ENCODE results near the gene OSBPL6. TPM values are rescaled to one million over a fixed set of nuclear protein-coding genes. Genes with fewer than 3 reads are reported as not detected.

The OSBPL6 gene
- total and polyA plus RNA-seq, 2 of the 13 experiments (the other 11 are each of a cell fraction or from before 2014, with no cell fraction given), result 0.03 to 0.11 TPM

DNA sequence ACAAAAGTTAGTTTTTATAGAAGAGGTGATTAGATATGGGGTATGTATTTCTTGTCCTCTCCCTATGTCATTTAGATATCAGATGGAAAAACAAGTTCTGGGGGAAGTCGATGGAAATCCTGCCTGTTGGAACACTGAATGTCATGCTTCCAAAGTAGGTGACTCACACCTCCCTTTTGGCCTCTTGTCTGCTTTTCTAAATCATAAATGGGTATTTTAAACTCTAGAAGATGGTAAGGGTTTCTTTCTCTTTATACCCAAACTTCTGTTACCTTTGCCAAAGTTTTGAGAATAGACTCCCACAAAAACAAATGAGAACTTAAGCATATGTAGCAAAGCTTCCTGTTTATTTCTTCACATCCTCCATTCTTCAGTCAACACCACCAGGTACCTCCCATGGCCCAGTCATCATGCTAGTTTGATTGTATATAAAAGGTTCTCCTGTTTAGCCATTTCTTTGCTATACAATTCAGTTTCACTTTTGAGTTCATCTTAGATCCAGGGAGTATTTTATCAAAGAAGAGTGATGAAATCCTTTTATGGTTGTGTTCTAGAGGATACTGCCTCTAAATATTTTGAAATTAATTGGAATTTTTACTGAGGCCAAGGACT lies 192.8 kb downstream of the OSBPL6 start (continued):
- no peak for TF ChIP-seq FOXC1 (CRISPR knock-in tag; IDR thresholded peaks at IDR 0.05; ENCODE audit: borderline replicate concordance)
- TF ChIP-seq, protein P1, sequence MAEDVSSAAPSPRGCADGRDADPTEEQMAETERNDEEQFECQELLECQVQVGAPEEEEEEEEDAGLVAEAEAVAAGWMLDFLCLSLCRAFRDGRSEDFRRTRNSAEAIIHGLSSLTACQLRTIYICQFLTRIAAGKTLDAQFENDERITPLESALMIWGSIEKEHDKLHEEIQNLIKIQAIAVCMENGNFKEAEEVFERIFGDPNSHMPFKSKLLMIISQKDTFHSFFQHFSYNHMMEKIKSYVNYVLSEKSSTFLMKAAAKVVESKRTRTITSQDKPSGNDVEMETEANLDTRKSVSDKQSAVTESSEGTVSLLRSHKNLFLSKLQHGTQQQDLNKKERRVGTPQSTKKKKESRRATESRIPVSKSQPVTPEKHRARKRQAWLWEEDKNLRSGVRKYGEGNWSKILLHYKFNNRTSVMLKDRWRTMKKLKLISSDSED (CRISPR knock-in tag; IDR thresholded peaks at IDR 0.05), result no peak
- TF ChIP-seq IRF2 (CRISPR knock-in tag; IDR thresholded peaks at IDR 0.05), result no peak
- TF ChIP-seq, protein P2, sequence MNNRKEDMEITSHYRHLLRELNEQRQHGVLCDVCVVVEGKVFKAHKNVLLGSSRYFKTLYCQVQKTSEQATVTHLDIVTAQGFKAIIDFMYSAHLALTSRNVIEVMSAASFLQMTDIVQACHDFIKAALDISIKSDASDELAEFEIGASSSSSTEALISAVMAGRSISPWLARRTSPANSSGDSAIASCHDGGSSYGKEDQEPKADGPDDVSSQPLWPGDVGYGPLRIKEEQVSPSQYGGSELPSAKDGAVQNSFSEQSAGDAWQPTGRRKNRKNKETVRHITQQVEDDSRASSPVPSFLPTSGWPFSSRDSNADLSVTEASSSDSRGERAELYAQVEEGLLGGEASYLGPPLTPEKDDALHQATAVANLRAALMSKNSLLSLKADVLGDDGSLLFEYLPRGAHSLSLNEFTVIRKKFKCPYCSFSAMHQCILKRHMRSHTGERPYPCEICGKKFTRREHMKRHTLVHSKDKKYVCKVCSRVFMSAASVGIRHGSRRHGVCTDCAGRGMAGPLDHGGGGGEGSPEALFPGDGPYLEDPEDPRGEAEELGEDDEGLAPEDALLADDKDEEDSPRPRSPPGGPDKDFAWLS (CRISPR knock-in tag; IDR thresholded peaks at IDR 0.05; ENCODE audit: borderline replicate concordance), result no peak

DNA sequence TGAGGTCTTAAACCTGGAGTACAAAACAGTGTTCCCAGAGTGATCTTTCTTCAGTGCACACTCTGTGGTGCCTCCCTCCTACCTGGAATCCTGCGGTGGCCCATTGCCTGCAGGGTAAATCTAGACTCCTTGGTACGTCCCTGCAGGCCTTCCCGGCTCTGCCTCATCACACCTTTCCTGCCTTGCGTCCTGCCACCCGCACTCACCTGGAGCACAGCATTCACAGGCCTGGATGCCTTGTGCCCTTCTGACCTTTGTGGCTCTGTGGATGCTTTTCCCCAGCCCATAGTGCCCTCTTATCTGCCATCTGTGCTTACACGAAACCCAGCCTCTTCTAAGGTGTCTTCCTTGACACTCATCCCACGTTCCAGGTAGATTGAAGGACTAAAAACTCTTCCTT lies 194.0 kb downstream of the OSBPL6 start:
- Histone ChIP-seq H4K20me1 (ENCODE audit: insufficient read depth, low read length) (no peaks in the 10 kb centered on the region), H3K27ac (ENCODE audit: extremely low read length, insufficient read depth, low read length) (no peak overlapping the region), H3K4me2 (ENCODE audit: low read depth, low read length) (no peak overlapping the region), H3K9ac (ENCODE audit: insufficient read depth, low read depth, low read length) (no peak overlapping the region), H3K27me3 (ENCODE audit: control insufficient read depth in 1 of 2, insufficient read depth in 2 of 2, low read length in 2 of 2) (no peaks in the 10 kb centered on the region), H3K79me2 (ENCODE audit: insufficient read depth, low read length) (no peaks in the 10 kb centered on the region), H3K4me1 (ENCODE audit: insufficient read depth, low read length) (no peaks in the 10 kb centered on the region), H2AFZ (ENCODE audit: low read length) (no peak overlapping the region), H3K4me3 (replicated peaks in 1 of 3; ENCODE audit: insufficient read depth in 1 of 3, low read depth in 2 of 3, low read length in 3 of 3) (no peak overlapping the region), H3K36me3 (replicated peaks in 1 of 2; ENCODE audit: control insufficient read depth in 1 of 2, insufficient read depth in 2 of 2, low read length in 2 of 2) (no peaks in the 10 kb centered on the region), H3K9me3 (ENCODE audit: low read length) (no peaks in the 10 kb centered on the region)
- in situ Hi-C loops (cut with HindIII; ENCODE audit: extremely low pct_ligation_motif_present, low pct_unique_long_range_greater_than_20kb), result no loop called here
- DNase-seq (ENCODE audit: low spot score) (no peak), FAIRE-seq (no peak), ATAC-seq (no peak)
- POLR2A ChIA-PET, result no interaction called here
- CTCF ChIA-PET (ENCODE audit: low intra/inter-chr PET ratio, low total read pairs), result no interaction called here
- intact Hi-C loops (cut with micrococcal nuclease; ENCODE audit: unreplicated experiment), result no loop called here
- BruUV-seq (replicated peaks), result no TSS peak
- 53% methylated on average over 7 of the region's 7 CpGs for WGBS (ENCODE audit: low lambda C conversion rate)
- TF ChIP-seq ZNF850 (CRISPR knock-in tag; conservative IDR thresholded peaks at IDR 0.05) (no peak), ZNF143 (CRISPR knock-in tag; IDR thresholded peaks at IDR 0.05) (no peak), ZNF660 (CRISPR knock-in tag; IDR thresholded peaks at IDR 0.05; ENCODE audit: borderline replicate concordance, low read depth) (no peak), ISL2 (CRISPR knock-in tag; IDR thresholded peaks at IDR 0.05) (no peak), ZKSCAN5 (CRISPR knock-in tag; IDR thresholded peaks at IDR 0.05) (no peak), RARG (CRISPR knock-in tag; IDR thresholded peaks at IDR 0.05; ENCODE audit: low read depth) (no peak), TEAD3 (CRISPR knock-in tag; optimal IDR thresholded peaks at IDR 0.05; ENCODE audit: borderline replicate concordance) (no peak), ZMYM4 (CRISPR knock-in tag; IDR thresholded peaks at IDR 0.05) (no peak), GTF3A (CRISPR knock-in tag; conservative IDR thresholded peaks at IDR 0.05) (no peak), HNRNPLL (IDR thresholded peaks at IDR 0.05; ENCODE audit: low read depth, low read length, poor library complexity, severe bottlenecking) (no peak), SIN3A (IDR thresholded peaks at IDR 0.05; ENCODE audit: borderline replicate concordance, low read depth, low read length) (no peak)
- TF ChIP-seq, protein P3, sequence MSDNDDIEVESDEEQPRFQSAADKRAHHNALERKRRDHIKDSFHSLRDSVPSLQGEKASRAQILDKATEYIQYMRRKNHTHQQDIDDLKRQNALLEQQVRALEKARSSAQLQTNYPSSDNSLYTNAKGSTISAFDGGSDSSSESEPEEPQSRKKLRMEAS (IDR thresholded peaks at IDR 0.05), result no peak
- TF ChIP-seq, protein P4, sequence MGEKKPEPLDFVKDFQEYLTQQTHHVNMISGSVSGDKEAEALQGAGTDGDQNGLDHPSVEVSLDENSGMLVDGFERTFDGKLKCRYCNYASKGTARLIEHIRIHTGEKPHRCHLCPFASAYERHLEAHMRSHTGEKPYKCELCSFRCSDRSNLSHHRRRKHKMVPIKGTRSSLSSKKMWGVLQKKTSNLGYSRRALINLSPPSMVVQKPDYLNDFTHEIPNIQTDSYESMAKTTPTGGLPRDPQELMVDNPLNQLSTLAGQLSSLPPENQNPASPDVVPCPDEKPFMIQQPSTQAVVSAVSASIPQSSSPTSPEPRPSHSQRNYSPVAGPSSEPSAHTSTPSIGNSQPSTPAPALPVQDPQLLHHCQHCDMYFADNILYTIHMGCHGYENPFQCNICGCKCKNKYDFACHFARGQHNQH (CRISPR knock-in tag; IDR thresholded peaks at IDR 0.05), result no peak
- TF ChIP-seq, protein P5, sequence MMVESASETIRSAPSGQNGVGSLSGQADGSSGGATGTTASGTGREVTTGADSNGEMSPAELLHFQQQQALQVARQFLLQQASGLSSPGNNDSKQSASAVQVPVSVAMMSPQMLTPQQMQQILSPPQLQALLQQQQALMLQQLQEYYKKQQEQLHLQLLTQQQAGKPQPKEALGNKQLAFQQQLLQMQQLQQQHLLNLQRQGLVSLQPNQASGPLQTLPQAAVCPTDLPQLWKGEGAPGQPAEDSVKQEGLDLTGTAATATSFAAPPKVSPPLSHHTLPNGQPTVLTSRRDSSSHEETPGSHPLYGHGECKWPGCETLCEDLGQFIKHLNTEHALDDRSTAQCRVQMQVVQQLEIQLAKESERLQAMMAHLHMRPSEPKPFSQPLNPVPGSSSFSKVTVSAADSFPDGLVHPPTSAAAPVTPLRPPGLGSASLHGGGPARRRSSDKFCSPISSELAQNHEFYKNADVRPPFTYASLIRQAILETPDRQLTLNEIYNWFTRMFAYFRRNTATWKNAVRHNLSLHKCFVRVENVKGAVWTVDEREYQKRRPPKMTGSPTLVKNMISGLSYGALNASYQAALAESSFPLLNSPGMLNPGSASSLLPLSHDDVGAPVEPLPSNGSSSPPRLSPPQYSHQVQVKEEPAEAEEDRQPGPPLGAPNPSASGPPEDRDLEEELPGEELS (CRISPR knock-in tag; IDR thresholded peaks at IDR 0.05), result no peak
